HCT116 (cell line): ENCODE measurements around the gene MYH3. TPM values are rescaled to one million over a fixed set of nuclear protein-coding genes. Genes with fewer than 3 reads are reported as not detected.

Experiments
- ATAC-seq: fragments of 200-7000 bp; cut with Tn5 transposase; 2 replicates; pipeline ENCODE4 v1.9.1; 2020; ENCODE audit warnings: mild to moderate bottlenecking, moderate library complexity
- BruUV-seq: library from RNA; stranded (reverse); fragments of 400-500 nt; replicated peaks from 2 replicates; lab custom pipeline; 2021; lab: Mats Ljungman, UMichigan
- CTCF ChIA-PET: fragments of 300-600 bp; sonication (Branson Sonifier 250); formaldehyde crosslinking; loops from one replicate; lab custom pipeline; 2021; ENCODE audit warnings: antibody characterized with exemption; lab: Charles Lee
- POLR2A ChIA-PET: fragments of 300-600, 350-600 bp; sonication (Branson Sonifier 250); formaldehyde crosslinking; loops from one replicate; lab custom pipeline; 2021; ENCODE audit warnings: antibody characterized with exemption; lab: Charles Lee
- RAD21 ChIA-PET, 2 experiments: fragments of 300-600 bp; sonication (Branson Sonifier 250); formaldehyde crosslinking; loops; one replicate each; lab custom pipeline; 2023; ENCODE audit warnings: low total read pairs in 2 of 2; ENCODE audit not compliant: uncharacterized antibody in 2 of 2, unreplicated experiment in 2 of 2, low non-redundant PET in 1 of 2; lab: Charles Lee
- DNase-seq: peaks from one replicate; pipeline ENCODE4 v3.0.0-alpha.2; 2010; ENCODE audit warnings: low read depth, low spot score
- H2AFZ ChIP-seq: fragments of 200-600 bp; shearing (Covaris generic), sonication (generic); 2 replicates; pipeline ENCODE4 v1.6.1; 2017; ENCODE audit warnings: low read depth, mixed run types, mixed read lengths, antibody characterized with exemption, low read length; ENCODE audit not compliant: poor library complexity, severe bottlenecking
- H3K27ac ChIP-seq: 2 replicates; pipeline ENCODE4 v1.5.1; 2012; ENCODE audit warnings: low read depth, low read length
- H3K27me3 ChIP-seq: fragments of 200-600 bp; sonication (generic); 2 replicates; pipeline ENCODE4 v1.6.1; 2016; ENCODE audit warnings: mixed run types, low read length, mixed read lengths; ENCODE audit not compliant: insufficient read depth
- H3K36me3 ChIP-seq, 2 experiments: fragments of 200-500 bp in 1 of 2; fragments of 200-600 bp in 1 of 2; sonication (Bioruptor generic) in 1 of 2; sonication (generic) in 1 of 2; 2 replicates each; pipeline versions ENCODE4 v1.5.1 to v1.6.1; 2014 to 2016; ENCODE audit warnings: low read length in 2 of 2, inconsistent platforms in 1 of 2, mixed read lengths in 1 of 2, mixed run types in 1 of 2; ENCODE audit not compliant: insufficient read depth in 2 of 2, control insufficient read depth in 1 of 2
- H3K4me1 ChIP-seq, 2 experiments: fragments of 200-600 bp in 1 of 2; sonication (generic) in 1 of 2; 2 replicates each; pipeline versions ENCODE4 v1.5.1 to v1.6.1; 2012 to 2017; ENCODE audit warnings: low read length in 2 of 2, inconsistent platforms in 1 of 2, mild to moderate bottlenecking in 1 of 2, mixed read lengths in 1 of 2, mixed run types in 1 of 2, moderate library complexity in 1 of 2; ENCODE audit not compliant: insufficient read depth in 2 of 2, control insufficient read depth in 1 of 2
- H3K4me2 ChIP-seq: fragments of 200-600 bp; sonication (generic); 2 replicates; pipeline ENCODE4 v1.6.1; 2017; ENCODE audit warnings: mixed run types, low read length, mixed read lengths
- H3K4me3 ChIP-seq, 2 experiments: fragments of 200-600 bp in 1 of 2; sonication (generic) in 1 of 2; replicated peaks in 1 of 2; 2 replicates each; pipeline ENCODE4 v1.5.1; 2011 to 2016; ENCODE audit warnings: low read length in 2 of 2, control low read depth in 1 of 2, low read depth in 1 of 2, mild to moderate bottlenecking in 1 of 2, mixed read lengths in 1 of 2, mixed run types in 1 of 2
- H3K79me2 ChIP-seq: fragments of 200-600 bp; sonication (generic); 2 replicates; pipeline ENCODE4 v1.6.1; 2017; ENCODE audit warnings: mild to moderate bottlenecking, mixed run types, low read length, moderate library complexity, mixed read lengths; ENCODE audit not compliant: insufficient read depth
- H3K9ac ChIP-seq: fragments of 200-600 bp; sonication (generic); 2 replicates; pipeline ENCODE4 v1.6.1; 2016; ENCODE audit warnings: low read length, mixed read lengths
- H3K9me2 ChIP-seq: fragments of 200-600 bp; sonication (generic), shearing (Covaris generic); 2 replicates; pipeline ENCODE4 v1.6.1; 2017; ENCODE audit warnings: mixed run types, mild to moderate bottlenecking, moderate library complexity; ENCODE audit not compliant: insufficient read depth
- H3K9me3 ChIP-seq, 2 experiments: fragments of 200-500 bp in 1 of 2; fragments of 200-600 bp in 1 of 2; sonication (Bioruptor generic) in 1 of 2; sonication (generic) in 1 of 2; 2 replicates each; pipeline ENCODE4 v1.6.1; 2014 to 2017; ENCODE audit warnings: low read length in 2 of 2, mixed read lengths in 2 of 2, inconsistent platforms in 1 of 2, low read depth in 1 of 2, mild to moderate bottlenecking in 1 of 2, mixed run types in 1 of 2, moderate library complexity in 1 of 2; ENCODE audit not compliant: control insufficient read depth in 1 of 2, insufficient read depth in 1 of 2
- H4K20me1 ChIP-seq: fragments of 200-600 bp; sonication (generic), shearing (Covaris generic); 2 replicates; pipeline ENCODE4 v1.6.1; 2017; ENCODE audit warnings: mixed run types, mild to moderate bottlenecking, moderate library complexity; ENCODE audit not compliant: insufficient read depth
- REST ChIP-seq: IDR thresholded peaks from 2 replicates; pipeline ENCODE4 v1.6.1; 2012; ENCODE audit warnings: low read depth
- ZFX ChIP-seq: fragments of 450-650 bp; IDR thresholded peaks from 2 replicates; pipeline ENCODE4 v1.6.1; 2017
- intact Hi-C: fragments of 100-400 bp; cut with micrococcal nuclease; formaldehyde crosslinking; loops from 2 replicates; pipeline ENCODE4 v1.10.0; 2022
- total RNA-seq: library from RNA; stranded (reverse); gene quantifications from one replicate; pipeline ENCODE4 v1.2.1, GENCODE V29; 2021; ENCODE audit not compliant: unreplicated experiment

Gene MYH3
- total RNA-seq, 1 experiment from 2014 or later = 1.6 TPM

GRCh38 chr17:10640475-10640874 lies 16.6 kb downstream of the MYH3 start:
- ChIA-PET RAD21 (no interaction called here), POLR2A (no interaction called here), CTCF (interaction anchor here (1.8 kb wide), 1 partner anchor 10 kb away, joined by 7 read pairs; no protein-coding TSS in a partner anchor)
- H4K20me1 ChIP-seq = no peaks in the 10 kb centered on the region
- H3K4me2 ChIP-seq = no peak overlapping the region
- no peak overlapping the region for H3K4me3 ChIP-seq
- no TSS peak for BruUV-seq
- H3K9me2 ChIP-seq = no peaks in the 10 kb centered on the region
- no peak overlapping the region for H3K27ac ChIP-seq
- H3K9me3 ChIP-seq = no peaks in the 10 kb centered on the region
- H2AFZ ChIP-seq = no peak overlapping the region
- H3K27me3 ChIP-seq = no peaks in the 10 kb centered on the region
- H3K9ac ChIP-seq = no peak overlapping the region
- intact Hi-C loops = no loop called here
- ATAC-seq = no peak
- H3K4me1 ChIP-seq = no peaks in the 10 kb centered on the region
- TF ChIP-seq ZFX = no peak
- TF ChIP-seq, all 23 proteins: peak for 0
- DNase-seq = no peak
- Histone ChIP-seq H3K79me2 (no peaks in the 10 kb centered on the region), H3K36me3 (no peaks in the 10 kb centered on the region; a peak in 1 of 4 replicates)

GRCh38 chr17:10638151-10638550 lies 19.0 kb downstream of the MYH3 start:
- no peak overlapping the region for H2AFZ ChIP-seq
- no peak for TF ChIP-seq REST
- H3K4me3 ChIP-seq = no peak overlapping the region
- no peaks in the 10 kb centered on the region for H3K4me1 ChIP-seq
- RAD21 ChIA-PET = no interaction called here
- H3K9me2 ChIP-seq = no peaks in the 10 kb centered on the region
- ATAC-seq (no peak), DNase-seq (no peak)
- no peaks in the 10 kb centered on the region; a peak in 1 of 4 replicates for H3K36me3 ChIP-seq
- H3K27me3 ChIP-seq = no peaks in the 10 kb centered on the region
- BruUV-seq = no TSS peak
- CTCF ChIA-PET = interaction anchor here (1.2 to 1.7 kb wide), 2 partner anchors 8 to 9 kb away, joined by 4 to 5 read pairs; no protein-coding TSS in a partner anchor
- H3K27ac ChIP-seq = no peak overlapping the region
- intact Hi-C loops = no loop called here
- POLR2A ChIA-PET = no interaction called here
- H3K9me3 ChIP-seq = no peaks in the 10 kb centered on the region
- no peaks in the 10 kb centered on the region for H3K79me2 ChIP-seq
- no peaks in the 10 kb centered on the region for H4K20me1 ChIP-seq
- no peak overlapping the region for H3K4me2 ChIP-seq
- no peak overlapping the region for H3K9ac ChIP-seq
